Fibroblast of the aortic adventitia (primary cell): ENCODE measurements around the gene TGM6. TPM values are rescaled to one million over a fixed set of nuclear protein-coding genes. Genes with fewer than 3 reads are reported as not detected.

ENCODE experiments used
- DNase-seq: peaks from one replicate; pipeline ENCODE4 v3.0.0-alpha.2; 2010; ENCODE audit warnings: low read depth
- H3K4me3 ChIP-seq: 2 replicates; pipeline ENCODE4 v1.5.1; 2011; ENCODE audit warnings: low read depth, mild to moderate bottlenecking, control low read depth, low read length, moderate library complexity
- total RNA-seq: library from RNA; depleted of rRNA; stranded (reverse); fragments of >200 nt; gene quantifications from 2 replicates; pipeline ENCODE4 v1.2.3, GENCODE V29; 2012; ENCODE audit warnings: low replicate concordance
- TF ChIP-seq, protein P1 (sequence below): IDR thresholded peaks from 2 replicates; pipeline ENCODE4 v1.5.1; 2011; ENCODE audit warnings: mild to moderate bottlenecking, low read length, control low read depth, inconsistent platforms; ENCODE audit not compliant: insufficient read depth

TGM6 gene
- total RNA-seq, 1 donor = not detected

DNA sequence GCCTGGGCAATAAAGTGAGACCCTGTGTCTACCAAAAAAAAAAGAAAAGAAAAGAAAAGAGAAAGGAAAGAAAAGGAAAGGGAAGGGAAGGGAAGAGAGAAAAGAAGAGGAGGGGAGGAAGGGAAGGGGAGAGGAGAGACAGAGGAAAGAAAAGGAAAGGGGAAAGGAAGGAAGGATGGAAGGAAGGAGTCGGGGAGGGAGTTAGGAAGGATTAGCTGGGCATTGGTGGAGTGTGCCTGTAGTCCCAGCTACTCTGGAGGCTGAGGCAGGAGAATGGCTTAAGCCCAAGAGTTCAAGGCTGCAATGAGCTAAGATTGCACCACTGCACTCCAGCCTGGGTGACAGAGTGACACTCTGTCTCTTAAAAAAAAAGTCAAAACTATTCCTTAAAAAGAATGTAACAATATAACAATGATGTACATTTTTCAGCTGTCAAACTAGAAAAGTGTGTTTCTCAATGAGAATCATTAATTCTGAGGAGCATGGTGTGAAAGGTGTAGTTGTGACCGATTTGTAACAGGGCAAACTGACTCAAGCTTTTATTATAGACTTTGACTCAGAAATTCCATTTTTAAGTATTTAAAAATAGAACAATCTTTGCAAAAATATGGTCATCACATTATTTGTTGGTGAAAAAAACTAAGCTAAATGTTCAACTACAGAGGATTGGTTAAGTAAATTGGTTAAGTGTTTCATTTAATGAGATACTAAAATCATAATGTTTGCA is 75.2 kb downstream of the TGM6 start:
- DNase-seq = no peak
- TF ChIP-seq, protein P1, sequence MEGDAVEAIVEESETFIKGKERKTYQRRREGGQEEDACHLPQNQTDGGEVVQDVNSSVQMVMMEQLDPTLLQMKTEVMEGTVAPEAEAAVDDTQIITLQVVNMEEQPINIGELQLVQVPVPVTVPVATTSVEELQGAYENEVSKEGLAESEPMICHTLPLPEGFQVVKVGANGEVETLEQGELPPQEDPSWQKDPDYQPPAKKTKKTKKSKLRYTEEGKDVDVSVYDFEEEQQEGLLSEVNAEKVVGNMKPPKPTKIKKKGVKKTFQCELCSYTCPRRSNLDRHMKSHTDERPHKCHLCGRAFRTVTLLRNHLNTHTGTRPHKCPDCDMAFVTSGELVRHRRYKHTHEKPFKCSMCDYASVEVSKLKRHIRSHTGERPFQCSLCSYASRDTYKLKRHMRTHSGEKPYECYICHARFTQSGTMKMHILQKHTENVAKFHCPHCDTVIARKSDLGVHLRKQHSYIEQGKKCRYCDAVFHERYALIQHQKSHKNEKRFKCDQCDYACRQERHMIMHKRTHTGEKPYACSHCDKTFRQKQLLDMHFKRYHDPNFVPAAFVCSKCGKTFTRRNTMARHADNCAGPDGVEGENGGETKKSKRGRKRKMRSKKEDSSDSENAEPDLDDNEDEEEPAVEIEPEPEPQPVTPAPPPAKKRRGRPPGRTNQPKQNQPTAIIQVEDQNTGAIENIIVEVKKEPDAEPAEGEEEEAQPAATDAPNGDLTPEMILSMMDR = no peak
- no peak overlapping the region for H3K4me3 ChIP-seq

DNA sequence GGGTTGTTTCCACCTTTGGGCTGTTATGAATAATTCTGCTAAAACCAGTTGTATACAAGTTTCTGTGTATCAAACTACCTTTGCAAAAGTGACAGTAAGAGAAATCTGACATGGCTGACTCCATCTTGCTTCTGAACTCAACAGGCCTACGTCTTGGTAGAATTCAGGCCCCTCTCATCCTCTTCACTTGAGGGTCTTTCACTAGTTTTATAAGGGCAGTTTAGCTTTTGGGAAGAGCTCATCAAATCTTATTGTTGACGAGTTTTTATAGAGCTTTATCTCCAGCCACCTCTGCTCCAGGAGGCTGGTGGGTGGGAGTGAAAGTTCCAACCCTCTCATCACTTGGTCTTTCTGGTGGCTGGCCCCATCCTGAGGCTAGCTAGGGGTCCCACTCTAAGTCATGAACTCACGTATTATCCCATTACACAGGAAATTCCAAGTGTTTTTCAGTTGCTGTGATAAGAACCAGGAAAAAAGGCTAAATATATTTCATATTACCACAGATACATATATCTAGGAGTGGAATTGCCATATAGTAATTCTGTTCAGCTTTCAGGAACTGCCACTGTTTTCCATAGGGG is 78.3 kb downstream of the TGM6 start:
- DNase-seq = no peak
- no peak overlapping the region for H3K4me3 ChIP-seq
- TF ChIP-seq, protein P1 = no peak

- no peak for DNase-seq
- H3K4me3 ChIP-seq = no peak overlapping the region
- TF ChIP-seq, protein P1 = no peak
Observed at GRCh38 chr20:2459981-2460751, 79.5 kb downstream of the TGM6 start.

DNA sequence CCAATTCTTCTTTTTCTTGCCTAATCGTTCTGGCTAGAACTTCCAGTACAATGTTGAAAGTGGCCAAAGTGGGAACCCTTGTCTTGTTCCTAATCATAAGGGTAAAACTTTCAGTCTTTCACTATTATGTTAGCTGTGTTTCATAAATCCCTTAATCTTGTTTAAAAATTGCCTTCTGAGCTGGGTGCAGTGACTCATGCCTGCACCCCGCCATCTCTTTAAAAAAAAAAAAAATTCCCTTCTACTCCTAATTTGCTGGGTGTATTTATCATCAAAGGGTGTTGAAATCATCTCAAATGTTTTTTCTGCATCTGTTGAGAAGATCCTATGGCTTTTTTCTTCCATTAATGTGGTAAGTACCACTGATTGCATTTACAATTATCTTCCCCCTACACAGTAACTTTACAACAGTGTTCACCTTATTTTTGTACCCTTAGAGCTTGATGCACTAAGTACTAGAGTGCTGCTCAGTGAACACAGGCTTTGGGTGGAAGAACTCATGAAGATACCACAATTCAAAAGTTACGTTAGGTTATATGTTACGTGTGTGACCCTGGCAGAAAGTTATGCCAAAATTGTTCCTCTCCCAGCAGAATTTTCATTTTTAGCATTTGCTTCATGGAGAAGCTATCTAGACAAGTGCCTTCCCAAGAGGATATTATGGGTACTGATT is 80.2 kb downstream of the TGM6 start:
- TF ChIP-seq, protein P1 = no peak
- DNase-seq = no peak
- no peak overlapping the region for H3K4me3 ChIP-seq

- TF ChIP-seq, protein P1 = no peak
- no peak overlapping the region for H3K4me3 ChIP-seq
- no peak for DNase-seq
Observed at GRCh38 chr20:2462484-2462883, 81.8 kb downstream of the TGM6 start.

DNA sequence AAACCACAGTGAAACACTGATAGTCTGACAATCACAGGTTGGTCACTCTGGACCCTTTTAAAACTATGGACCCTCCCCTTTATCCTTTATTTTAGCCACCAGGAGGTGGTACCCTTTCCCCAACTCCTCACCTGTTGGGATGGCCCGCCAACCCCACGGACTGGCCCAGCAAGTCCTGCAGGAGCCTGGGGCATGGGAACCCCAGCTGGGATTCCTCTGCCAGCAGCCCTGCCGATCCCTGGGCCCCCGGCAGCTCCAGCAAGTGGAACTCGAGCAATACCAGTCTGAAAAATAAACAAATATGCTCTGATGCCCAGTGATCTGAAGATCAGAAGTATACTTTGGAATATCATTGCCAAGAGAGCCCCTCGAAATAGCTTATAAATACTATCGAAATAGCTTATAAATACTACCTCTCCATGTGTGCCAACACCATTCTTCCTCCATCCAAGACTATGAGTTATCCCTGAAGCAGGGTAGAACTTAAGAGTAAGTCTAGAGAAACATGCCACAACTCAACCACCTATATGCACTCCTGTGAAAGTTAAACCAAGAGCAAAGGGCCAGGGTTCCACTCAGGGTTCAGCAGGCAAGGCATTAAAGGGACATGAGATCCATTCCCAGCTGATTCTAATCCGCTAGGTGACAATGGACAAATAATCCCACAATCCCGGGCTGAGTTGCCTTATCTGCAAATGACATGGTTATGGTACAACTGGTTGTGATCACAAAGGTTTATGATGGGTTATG is 83.1 kb downstream of the TGM6 start:
- TF ChIP-seq, protein P1 = no peak
- no peak for DNase-seq
- no peak overlapping the region for H3K4me3 ChIP-seq
